Esophagus mucosa (tissue), 1 donor: Measurements from ENCODE around the gene DUOX1. TPM values are rescaled to one million over a fixed set of nuclear protein-coding genes. Genes with fewer than 3 reads are reported as not detected.
A peak's percentile ranks its signal among the peaks of the same experiment; 100 is the strongest.
"Not testable (repeated sequence)": the region's sequence is repeated elsewhere in the genome, so short reads cannot be mapped to it uniquely, and the experiment has no call there.

ENCODE experiments used
- ATAC-seq: fragments of 200-7000 bp; cut with Tn5 transposase; one replicate; pipeline ENCODE4 v1.9.1; 2020
- total RNA-seq: library from RNA; stranded (reverse); gene quantifications from one replicate; pipeline ENCODE4 v1.2.4, GENCODE V29; 2023
- donor health status: DM: yes; HTN: yes; CAD: no.

Gene DUOX1
- total RNA-seq: 114 TPM

GRCh38 chr15:45129651-45130129, at the start of gene DUOX1, which contains the start of gene DUOXA1:
Gene DUOX1 (plus strand): TSS chr15:45129994. CDS start chr15:45131967, 1,973 bp downstream.
Gene DUOXA1 (minus strand): TSS chr15:45129879. CDS start chr15:45123014, 6,865 bp downstream.
- ATAC-seq: peak; percentile 91

DNA sequence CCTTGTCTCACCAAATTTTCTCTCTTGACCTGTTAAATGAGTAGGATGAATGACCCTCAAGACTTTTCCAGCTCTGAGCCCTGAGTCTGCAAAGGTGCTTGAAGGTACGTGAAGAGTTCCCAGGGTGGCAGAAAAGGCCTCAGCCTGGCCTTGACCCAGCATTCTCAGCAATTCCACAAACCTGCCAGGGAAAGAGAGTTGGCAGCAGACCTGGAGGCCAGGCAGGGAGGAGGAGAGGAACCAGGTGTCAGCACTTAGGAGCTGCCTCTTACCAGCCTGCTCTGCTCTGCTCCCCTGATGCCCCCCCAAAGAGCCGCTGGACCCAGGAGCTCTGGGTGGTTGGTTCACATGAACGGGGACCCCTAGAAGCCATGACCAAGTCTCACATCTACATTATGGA, 49.2 kb upstream of the DUOX1 start:
- ATAC-seq: not testable (repeated sequence)

DNA sequence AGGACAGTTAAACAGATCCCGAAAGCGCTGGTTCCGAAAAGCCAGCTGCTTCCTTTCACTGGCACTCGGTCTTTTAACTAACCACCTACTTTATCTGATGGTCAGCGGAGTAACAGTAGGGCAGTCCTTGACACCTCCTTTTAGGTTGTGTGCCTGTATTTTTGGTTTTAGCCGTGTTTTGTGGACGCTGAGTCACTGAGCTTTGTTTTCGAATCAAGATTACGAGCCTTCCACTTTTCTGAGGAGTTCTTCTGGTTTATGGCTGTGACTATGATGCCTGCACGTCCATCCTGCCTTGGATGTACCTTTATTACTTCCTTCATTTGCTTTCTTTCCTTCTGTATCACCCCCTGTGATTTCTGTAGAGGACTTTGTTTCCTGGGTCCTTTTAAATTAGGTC, 47.4 kb upstream of the DUOX1 start:
- not testable (repeated sequence) for ATAC-seq

DNA sequence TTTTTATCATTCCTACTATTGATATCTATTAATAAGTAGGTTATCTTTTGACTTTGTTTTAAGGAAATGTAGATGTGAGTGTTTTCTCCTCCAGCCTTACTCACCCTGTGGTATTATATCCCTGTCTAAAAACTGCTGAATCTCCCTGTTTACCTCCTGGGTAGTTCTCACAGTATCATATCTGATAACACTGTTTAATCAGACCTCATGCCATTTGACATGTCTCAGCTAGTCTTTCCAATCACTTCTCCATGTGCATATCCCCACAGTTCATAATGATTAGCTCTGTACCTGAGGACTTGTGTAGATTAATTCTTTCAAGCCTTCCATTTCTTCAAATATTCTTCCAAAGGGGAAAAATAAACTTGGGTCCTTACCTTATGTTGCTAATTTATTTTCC, 46.6 kb upstream of the DUOX1 start:
- ATAC-seq: no peak

- ATAC-seq: no peak
Observed at GRCh38 chr15:45084163-45084562, 45.6 kb upstream of the DUOX1 start.

GRCh38 chr15:45087513-45087912, 42.3 kb upstream of the DUOX1 start:
- ATAC-seq: no peak

- no peak for ATAC-seq
Observed at GRCh38 chr15:45088801-45089711, 40.7 kb upstream of the DUOX1 start.

GRCh38 chr15:45089712-45090373, 40.0 kb upstream of the DUOX1 start:
- no peak for ATAC-seq

- ATAC-seq: peak; percentile 45
Observed at GRCh38 chr15:45091161-45091560, 38.6 kb upstream of the DUOX1 start.

- ATAC-seq: peak; percentile 49
Observed at GRCh38 chr15:45091576-45091975, 38.2 kb upstream of the DUOX1 start.

DNA sequence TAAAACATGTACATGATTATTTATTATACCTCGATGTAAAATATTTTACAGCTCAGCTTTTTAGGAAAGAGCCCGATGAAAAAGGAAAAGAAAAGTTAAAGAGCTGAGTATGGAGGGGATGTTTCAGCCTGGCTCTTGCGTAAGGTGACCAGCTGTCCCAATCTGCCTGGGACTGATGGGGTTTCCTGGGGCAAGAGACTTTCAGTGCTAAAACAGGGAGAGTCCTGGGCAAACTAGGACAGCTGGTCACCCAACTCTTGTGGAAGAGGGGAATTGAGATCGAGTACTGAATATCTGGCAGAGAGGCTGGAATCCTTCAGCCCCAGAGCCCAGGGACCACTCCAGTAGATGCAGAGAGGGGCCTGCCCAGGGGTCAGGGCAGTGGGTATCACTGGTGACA, 36.8 kb upstream of the DUOX1 start:
- no peak for ATAC-seq

GRCh38 chr15:45093622-45094357, 36.0 kb upstream of the DUOX1 start:
- ATAC-seq: no peak

DNA sequence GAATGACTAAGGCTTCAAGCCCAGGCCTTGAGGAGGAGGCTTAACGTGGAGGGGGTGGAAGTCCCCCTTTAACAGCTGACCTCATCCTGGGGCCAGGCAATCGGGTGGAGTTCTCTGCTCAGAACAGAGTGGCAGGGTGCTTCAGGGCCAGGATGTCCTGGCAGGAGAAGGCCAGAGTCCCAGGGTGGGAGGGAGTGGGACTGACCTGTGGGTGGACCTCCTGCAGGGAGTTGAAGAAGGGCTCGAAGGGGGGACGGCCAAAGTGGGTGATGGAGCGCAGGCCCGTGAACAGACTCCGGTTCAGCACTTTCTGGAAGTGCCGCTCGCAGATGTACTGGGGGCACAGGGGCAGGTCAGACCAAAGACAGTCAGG, 35.5 kb upstream of the DUOX1 start:
- ATAC-seq: no peak

DNA sequence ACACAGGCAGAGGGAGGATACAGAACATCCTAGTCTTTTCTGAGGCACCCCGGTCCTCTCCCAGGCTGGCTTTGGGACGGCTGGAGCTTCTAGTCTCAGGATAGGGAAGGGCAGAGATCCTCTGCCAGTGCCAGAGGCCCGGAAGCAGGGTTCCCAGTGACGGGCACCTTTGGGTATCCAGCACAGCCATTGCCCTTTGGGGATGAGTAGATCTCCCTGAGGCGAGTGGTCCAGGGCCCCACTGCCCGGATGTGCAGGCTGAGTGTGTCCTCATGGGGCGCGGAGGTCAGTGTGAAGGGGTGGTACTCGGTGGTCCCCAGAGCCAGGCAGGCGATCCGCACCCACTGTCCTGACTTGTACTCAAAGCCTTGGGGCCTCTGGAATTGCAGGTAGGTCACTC, 34.1 kb upstream of the DUOX1 start:
- no peak for ATAC-seq

- ATAC-seq: no peak
Observed at GRCh38 chr15:45097466-45097865, 32.3 kb upstream of the DUOX1 start.

DNA sequence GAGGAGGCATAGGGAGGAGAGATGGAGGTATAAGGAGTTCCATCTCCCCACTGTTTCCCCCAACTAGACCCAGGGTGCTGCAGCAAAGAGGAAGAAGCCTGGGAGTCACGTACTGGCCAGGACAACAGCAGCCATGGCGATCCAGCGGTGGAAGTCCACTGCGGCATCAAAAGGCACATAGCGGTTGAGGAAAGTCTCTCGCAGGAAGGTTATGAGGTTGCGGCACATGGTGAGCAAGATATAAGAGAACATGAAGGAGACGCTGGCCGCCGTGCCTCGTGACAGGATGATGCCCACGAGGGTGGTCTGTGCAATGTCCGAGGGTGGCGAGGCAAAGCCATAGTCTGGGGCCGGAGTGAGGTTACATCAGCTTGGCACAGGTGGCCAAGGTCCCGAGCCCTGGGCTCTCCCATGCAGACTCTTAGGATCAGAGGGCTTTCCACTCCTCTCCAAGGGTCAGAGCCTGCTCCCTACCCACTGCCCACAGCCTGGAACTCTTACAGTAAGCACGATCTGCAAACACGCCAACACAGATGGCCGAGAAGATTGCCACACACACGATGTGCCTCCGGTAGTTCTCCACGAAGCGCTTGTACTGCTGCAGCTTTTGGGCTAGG, 30.1 kb upstream of the DUOX1 start:
- ATAC-seq: no peak

DNA sequence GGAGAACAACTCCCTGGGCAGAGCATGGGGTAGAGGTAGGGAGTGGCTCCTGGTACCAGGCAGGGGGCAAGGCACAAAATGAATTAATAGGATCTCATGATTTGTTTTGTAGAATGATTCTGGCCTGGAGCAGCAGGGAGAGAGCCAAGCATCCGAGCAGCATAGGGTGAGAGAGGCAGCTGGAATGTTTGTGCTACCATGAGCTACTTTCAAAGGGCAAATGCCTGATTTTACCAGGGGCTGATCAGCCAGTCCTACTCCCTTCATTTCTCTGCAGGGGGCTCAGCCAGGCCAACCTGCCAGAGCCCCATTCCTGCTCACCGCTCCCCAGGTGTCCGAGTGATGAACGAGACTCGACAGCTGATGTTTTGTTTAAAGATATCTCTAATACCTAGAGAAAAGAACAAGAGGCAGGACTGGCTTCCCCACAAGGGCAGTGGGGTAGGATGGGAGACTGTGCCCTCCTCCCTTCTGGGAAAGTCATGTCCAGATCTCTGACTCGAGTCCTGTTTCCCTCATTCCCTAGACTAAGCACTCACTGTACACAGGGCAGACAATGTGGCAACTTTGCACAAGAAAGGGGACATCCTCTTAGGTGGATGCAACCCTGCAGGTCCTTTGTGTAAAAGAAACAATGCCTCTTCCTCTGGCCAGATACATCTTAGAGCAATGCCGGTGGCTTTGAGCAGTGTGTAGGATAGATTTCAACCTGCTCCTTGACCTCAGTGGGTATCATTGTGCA, 28.7 kb upstream of the DUOX1 start:
- no peak for ATAC-seq

DNA sequence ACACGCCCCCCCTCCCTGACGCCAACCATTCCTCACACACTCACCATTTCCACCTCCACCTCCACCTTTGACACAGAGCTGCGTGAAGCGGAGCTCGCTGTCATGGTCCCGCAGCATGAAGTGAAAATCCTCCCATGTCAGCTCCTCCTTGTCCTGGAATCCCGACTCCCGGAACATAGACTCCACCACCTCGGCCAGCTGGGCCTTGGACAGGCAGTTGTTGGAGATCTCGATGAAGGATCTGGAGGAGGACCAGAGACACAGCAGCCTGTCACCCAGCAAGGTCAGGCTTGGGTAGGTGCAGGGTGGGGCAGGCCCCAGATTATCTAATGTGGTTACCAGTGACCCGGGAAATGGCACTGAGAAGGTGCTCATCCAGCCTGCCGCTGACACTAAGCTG, 28.0 kb upstream of the DUOX1 start:
- peak; percentile 30 for ATAC-seq

GRCh38 chr15:45102226-45102625, 27.6 kb upstream of the DUOX1 start:
- no peak for ATAC-seq

GRCh38 chr15:45104170-45104569, 25.6 kb upstream of the DUOX1 start:
- not testable (repeated sequence) for ATAC-seq

DNA sequence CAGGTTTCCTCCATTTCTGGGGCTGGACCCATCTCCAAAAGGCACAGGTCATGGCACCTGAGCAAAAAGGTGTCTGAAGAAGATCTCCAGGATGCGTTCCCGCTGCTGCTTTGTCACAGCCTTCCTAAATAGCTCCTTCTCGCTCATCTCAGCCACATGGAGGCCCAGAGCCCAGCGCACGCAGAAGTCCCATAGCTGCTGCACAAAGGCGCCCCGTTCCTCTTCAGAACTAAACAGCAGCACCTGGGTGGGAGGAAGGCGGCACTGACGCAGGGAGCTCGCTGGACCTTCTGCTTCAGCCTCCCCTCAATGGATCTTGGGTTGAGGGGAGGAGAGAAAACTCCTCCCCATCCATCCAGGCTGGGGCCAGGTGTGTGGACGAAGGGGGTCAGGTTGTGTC, 24.2 kb upstream of the DUOX1 start:
- no peak for ATAC-seq
